Frontal cortex (tissue), 4 donors: ENCODE measurements around the gene TBX5. TPM values are rescaled to one million over a fixed set of nuclear protein-coding genes. Genes with fewer than 3 reads are reported as not detected.
A peak's percentile ranks its signal among the peaks of the same experiment; 100 is the strongest.

Experiments
- DNase-seq, 2 donors: peaks; one replicate each; pipeline ENCODE4 v3.0.0; 2012; ENCODE audit warnings: low spot score in 2 of 2
- FAIRE-seq: peaks from 2 replicates; lab custom pipeline; 2012; peaks lifted over from hg19 to GRCh38; lab: Jason Lieb, UNC
- total RNA-seq: library from RNA; depleted of rRNA; stranded (reverse); fragments of >200 nt; gene quantifications from one replicate; pipeline ENCODE4 v1.2.3, GENCODE V29; 2014
- donor health status: control.
- donor health status: control.
- donor health status: control.

TBX5 gene
- total RNA-seq, 1 donor from 2014 or later, result not detected

GRCh38 chr12:114339626-114340025, 66.3 kb downstream of the TBX5 start:
- DNase-seq (no peak), FAIRE-seq (no peak)

GRCh38 chr12:114335607-114336006, 70.3 kb downstream of the TBX5 start:
- no peak for DNase-seq

GRCh38 chr12:114334395-114334794, 71.5 kb downstream of the TBX5 start:
- FAIRE-seq (no peak), DNase-seq (no peak)

More at GRCh38 chr12:114335607-114336006, 70.3 kb downstream of the TBX5 start:
- no peak for FAIRE-seq

GRCh38 chr12:114328292-114328691, 77.7 kb downstream of the TBX5 start:
- no peak for FAIRE-seq
- no peak for DNase-seq

GRCh38 chr12:114327765-114328164, 78.2 kb downstream of the TBX5 start:
- DNase-seq (no peak), FAIRE-seq (no peak)

GRCh38 chr12:114321524-114321923, 84.4 kb downstream of the TBX5 start:
- FAIRE-seq (no peak), DNase-seq (no peak)

GRCh38 chr12:114320968-114321367, 85.0 kb downstream of the TBX5 start:
- no peak for DNase-seq
- no peak for FAIRE-seq

- FAIRE-seq, result no peak
- DNase-seq, result no peak
These were observed 85.8 kb downstream of the TBX5 start for GRCh38 chr12:114320101-114320500.

- FAIRE-seq, result no peak
- DNase-seq, result peak in 1 of 2 donors; percentile 6
These were observed 86.5 kb downstream of the TBX5 start for GRCh38 chr12:114319422-114319821.

GRCh38 chr12:114318984-114319383, 87.0 kb downstream of the TBX5 start:
- no peak for DNase-seq
- no peak for FAIRE-seq

GRCh38 chr12:114316076-114316475, 89.9 kb downstream of the TBX5 start:
- no peak for FAIRE-seq
- DNase-seq, result no peak

GRCh38 chr12:114314974-114315720, 90.8 kb downstream of the TBX5 start:
- DNase-seq, result no peak
- FAIRE-seq, result no peak

- no peak for DNase-seq
- no peak for FAIRE-seq
These were observed 91.5 kb downstream of the TBX5 start for GRCh38 chr12:114314403-114314802.

GRCh38 chr12:114313910-114314309, 92.0 kb downstream of the TBX5 start:
- no peak for DNase-seq
- no peak for FAIRE-seq

GRCh38 chr12:114311974-114312373, 94.0 kb downstream of the TBX5 start:
- FAIRE-seq (no peak), DNase-seq (no peak)

GRCh38 chr12:114306646-114307045, 99.3 kb downstream of the TBX5 start:
- FAIRE-seq (no peak), DNase-seq (no peak)

GRCh38 chr12:114305446-114305845, 100.5 kb downstream of the TBX5 start:
- no peak for FAIRE-seq
- DNase-seq, result no peak
